NCI-H2227 treated with DMSO at 0.1 percent for 48 hours (cell line): ENCODE measurements around the gene POLN.

ENCODE experiments used
- DNase-seq: peaks from one replicate; lab custom pipeline; 2025; lab: John Stamatoyannopoulos, UW

The POLN gene

GRCh38 chr4:2104556-2105345 is 137.2 kb downstream of the POLN start:
- no peak for DNase-seq

GRCh38 chr4:2103843-2104547 is 137.9 kb downstream of the POLN start:
- no peak for DNase-seq

DNA sequence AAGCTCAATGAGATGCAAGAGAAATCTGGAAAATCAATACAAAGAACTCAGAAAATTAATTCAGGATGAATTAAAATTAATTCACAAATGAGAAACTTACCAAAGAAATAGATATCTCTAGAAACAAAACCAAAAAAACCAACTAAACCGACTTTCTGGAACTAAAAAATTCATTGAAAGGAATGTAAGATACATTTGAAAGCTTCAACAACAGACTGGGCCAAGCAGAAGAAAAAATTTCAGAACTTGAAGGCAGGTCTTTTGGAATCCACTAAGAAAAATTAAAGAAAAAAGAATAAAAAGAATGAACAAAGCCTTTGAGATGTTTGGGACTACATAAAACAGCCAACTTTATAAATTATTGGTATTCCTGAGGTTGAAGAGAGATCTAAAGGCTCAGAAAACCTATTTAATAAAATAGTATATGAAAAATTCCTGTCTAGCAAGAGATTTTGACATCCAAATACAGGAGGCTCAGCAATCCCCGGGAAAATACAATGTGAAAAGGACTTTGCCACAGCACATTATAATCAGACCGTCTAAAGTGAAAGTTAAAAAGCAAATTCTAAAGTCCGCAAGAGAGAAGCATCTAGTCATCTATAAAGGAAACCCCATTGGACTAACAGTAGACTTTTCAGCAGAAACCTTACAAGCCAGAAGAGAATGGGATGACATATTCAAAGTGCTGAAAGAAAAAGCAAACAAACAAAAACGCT is 138.6 kb downstream of the POLN start:
- no peak for DNase-seq

DNA sequence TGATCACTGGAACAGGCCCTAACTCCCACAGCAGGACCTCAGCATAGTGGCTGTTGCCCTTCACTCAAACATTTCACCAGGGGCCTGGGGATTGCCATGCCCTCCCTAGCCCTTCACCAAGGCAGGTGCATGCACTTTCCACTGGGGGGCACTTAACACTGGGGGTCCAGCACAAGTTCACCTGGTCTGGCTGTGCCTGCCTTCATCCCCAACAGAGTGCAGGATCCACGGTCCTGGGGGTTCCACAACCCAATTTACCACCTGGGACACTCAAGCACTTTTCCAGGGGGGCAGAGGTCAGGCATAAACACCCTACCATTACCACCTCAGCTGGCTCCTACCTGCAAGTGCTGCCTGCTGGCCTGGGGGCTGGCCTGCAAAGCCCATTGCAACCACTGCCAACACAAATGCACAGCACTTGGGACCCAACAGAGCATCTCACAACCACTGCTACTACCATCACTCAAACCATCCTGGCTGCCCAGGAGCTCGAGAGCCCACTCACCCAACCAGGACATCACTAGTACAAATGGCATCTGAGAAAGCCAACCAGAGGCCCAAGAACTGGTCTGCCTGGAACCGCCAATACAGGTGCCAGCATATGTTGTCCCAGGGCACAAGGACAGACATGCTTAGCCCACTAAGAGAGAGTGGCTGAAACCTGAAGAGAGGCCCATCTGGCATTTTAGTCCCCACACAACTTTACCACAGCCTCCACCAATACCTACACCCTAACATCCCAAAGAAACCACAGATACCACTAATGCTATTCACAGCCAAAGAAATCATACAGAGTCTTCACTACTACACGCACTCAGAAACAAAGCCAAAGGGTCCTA is 139.7 kb downstream of the POLN start:
- no peak for DNase-seq

DNA sequence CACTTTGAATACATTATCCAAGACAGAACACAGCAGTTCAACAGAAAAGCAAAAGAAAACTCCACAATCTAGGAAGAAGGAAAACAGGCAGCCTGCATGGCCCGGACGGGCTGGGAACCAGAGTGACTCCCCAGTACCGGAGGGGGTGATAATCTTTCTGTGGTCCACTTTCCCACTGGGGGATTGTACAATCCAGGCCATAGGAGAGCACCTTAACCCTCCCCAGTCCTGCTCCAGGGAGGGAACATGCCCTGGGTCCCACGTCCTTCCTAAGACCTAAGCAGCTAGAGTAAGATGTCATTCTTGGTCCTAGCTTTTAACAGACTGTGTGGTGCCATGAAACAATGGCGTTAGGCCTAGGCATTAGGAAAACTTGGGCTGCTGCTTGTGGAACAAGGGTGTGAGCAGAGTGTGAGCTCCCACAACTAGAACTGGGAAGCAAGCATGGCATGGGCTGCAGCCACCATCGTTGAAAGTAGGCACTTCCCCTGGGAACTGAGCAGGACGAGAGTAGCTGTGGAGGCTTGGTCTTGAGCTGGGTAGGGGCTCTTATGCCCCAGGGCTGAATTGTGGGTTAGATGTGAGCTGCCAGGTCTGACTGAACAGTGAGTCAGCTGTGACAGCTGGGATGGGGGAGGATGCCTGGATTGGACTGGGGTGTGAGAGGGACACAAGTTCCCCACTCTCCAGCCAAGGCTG is 140.4 kb downstream of the POLN start:
- no peak for DNase-seq

- no peak for DNase-seq
Observed at GRCh38 chr4:2096073-2096609, 145.8 kb downstream of the POLN start.

GRCh38 chr4:2095236-2096072 is 146.5 kb downstream of the POLN start:
- no peak for DNase-seq

- no peak for DNase-seq
Observed at GRCh38 chr4:2094545-2094944, 147.4 kb downstream of the POLN start.

DNA sequence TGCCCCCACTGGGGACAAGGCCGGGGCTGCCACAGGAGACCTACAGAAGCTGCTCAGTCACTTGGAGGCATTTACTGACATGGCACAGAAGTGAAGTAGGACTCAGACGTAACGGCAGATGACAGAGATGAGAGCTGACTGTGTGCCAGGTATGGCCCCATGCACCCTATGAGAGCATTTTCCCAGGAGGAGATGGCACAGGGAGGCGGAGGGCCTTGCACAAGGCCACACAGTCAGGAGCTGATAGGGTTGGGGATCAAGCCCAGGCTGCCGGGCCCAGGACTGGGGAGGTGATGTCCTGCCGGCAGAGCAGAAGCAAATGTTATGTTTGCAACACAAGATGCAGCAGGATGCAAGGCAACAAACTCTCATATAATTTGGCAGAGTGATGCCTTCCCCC is 148.7 kb downstream of the POLN start:
- no peak for DNase-seq

DNA sequence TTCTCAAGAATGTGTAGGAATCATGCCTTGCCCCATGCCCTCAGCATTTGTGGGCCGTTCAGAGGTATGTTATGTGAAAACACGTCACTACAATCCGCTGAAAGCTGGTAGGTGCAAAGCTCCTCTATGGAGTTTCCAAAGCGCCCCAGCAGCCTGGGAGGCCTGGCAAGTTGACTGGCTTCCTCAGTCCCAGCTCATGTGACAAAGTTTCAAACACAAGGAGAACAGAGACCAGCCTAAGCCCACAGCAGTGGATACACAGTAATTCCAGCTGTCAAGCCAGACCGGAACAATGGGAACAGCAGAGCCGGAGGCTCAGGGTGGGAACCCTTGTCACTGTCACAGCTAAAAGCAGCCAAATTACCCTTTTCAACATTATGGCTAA is 149.3 kb downstream of the POLN start:
- no peak for DNase-seq

DNA sequence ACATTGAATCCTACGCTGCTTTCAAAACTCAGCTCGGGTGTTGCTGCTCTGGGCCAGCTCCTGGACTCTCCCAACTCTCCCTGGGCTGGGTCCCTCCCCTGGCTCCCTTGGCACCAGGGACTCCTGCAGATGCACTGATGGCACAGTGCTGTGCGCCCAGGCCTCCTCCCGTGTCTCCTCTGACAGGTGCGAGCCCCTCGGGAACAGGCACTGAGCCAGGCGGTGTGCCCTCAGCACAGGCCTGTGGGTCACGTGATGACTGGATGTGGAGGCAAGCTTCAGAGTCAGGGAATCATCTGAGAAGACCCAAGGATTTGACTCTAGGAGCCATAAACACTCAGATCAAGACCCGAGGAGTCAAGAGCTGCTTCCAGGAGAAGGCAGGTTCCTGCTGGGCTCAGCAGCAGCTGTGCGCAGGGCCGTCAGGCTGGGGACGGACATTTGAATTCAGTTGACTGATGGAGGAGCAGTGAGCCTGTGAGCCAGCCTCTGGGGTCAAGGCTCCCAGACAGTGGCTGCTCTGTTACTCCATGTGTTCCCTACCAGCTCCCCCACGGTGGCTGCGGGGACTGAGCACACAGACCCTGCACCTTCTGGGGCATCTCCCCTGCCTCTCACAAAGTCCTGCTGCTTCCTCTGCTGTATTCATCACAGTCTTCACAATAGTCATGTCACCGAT is 149.8 kb downstream of the POLN start:
- no peak for DNase-seq

DNA sequence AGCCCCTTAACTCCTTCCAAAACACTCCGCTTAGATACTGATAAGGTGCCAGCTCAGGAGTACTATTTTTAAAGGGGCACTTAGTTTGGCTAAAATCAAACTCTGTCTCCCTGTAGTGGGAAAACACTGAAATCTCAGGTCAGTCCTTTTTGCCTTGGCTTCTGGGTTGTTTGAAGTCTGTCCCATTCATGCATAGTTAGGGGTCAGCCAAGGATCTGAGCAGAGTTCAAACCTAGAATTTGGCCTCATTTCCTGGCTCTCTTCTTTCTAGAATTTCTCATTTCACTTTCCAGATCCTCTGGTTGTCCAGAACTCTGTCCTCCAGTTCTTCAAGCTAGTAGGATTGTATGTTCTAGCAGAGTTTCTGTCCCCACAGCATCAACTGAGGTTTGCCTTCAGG is 151.3 kb downstream of the POLN start:
- DNase-seq: no peak

DNA sequence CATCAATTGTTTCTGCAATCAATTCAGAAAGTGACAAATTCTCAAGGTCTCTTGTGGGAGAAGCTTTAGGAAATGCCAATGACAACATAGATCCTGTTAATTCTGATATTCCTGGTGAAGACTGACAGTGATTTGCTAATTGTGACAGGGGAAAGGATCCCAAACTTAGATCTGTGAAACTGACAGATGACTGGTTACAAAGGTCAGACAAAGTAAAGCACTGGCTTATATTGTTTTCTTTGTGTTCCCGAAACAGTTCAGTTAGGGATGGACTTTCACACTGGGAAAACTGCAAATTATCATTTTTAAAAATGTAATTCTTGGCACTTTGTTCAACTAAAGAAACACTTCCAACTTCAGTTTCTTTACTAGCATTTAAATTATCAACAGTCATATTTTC is 152.7 kb downstream of the POLN start:
- DNase-seq: no peak

DNA sequence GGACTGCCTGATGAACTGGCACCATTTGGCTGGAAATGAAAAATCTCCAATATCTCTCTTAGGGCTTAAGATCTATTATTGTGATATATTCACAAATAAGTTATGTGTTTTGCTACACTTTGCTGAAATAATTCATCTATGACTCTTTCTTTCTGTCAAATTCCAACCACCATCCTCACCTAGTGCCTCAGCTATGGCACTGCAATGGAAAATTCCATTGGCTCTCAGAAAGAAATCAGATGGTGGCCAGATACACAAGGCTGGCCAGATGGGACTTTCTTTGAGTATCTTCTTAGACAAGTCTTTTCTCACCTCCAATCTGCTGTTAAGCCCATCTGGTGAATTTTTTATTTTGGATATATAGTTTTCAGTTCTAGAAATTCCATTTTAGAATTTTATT is 154.8 kb downstream of the POLN start:
- no peak for DNase-seq

DNA sequence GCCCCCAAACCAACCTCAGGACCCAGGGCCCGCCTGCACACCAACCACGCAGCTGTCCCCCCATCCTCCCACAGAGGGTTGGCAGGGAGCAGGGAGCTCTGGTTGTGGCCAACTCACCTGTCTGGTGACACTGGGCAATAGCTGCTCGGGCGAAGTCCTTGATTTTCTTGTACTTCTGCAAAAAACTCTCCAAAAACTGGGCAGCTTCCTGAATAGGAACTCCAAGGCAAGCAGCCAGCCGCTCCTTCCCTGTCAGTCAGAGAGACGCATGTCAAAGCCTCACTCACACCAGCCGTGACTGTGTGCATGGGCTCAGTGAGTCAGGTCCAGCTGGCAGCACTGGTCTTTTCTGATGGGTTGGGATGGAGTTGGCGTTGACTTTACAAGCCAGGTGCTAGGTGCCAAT is 156.4 kb downstream of the POLN start:
- no peak for DNase-seq

- no peak for DNase-seq
Observed at GRCh38 chr4:2084316-2084715, 157.6 kb downstream of the POLN start.

- no peak for DNase-seq
Observed at GRCh38 chr4:2083826-2084160, 158.1 kb downstream of the POLN start.

GRCh38 chr4:2083116-2083825 is 158.7 kb downstream of the POLN start:
- DNase-seq: no peak

DNA sequence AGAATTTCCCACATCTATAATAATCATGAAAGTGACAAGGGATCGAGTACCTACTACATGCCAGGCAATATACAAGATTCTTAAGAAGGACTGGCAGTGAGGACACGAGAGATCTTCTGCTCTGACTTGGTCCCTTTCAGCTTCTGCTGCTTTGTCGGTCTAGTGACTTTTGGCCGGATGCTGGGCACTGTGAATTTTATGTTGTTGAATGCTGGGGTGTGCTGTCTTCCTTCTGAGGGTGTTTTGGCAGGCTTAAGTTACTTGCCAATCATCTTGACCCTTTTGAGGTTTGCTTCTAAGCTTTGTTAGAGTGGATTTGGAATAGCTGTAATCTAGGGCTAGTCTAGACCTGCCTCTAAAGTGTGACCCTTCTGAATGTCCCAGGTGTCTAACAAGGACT is 159.3 kb downstream of the POLN start:
- DNase-seq: no peak
